ENCODE measurements around the gene CACNG3.
A peak's percentile ranks its signal among the peaks of the same experiment; 100 is the strongest.

CACNG3 gene

DNA sequence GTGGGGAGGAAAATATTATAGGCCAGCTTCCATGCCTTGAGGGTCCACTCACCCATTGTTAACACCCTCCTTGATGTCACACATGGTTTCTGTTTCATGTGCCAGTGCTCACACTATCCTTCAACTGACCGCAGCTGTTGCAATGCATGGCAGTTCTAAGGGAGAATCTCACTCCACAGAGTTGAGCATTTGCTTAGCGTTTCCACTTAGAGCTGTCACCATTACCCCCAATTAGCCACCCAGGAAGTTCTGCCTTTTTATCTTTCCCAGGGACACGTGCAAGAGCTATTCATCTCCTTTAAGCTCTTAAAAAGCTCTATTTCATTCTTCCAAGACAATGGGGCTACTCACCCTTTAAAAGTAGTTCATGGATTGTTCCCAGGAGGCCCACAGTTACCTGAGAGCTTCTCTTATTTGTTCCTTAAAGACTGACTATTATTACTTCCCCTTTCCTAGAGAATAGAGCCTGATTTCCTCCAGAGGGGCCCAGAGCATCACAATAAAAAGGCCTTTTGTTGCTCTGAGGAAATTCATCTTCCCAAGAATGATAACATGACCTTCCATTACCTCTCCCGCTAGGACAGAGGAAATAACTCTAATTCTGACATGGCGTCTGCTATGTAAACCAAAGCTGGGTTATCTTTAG lies 126.8 kb downstream of the CACNG3 start:
- no peaks in the 10 kb centered on the region for H4K20me1 ChIP-seq

GRCh38 chr16:24394341-24394740 lies 138.2 kb downstream of the CACNG3 start:
- Histone ChIP-seq H3K36me3 (no peaks in the 10 kb centered on the region), H3K4me2 (no peak overlapping the region), H4K20me1 (no peaks in the 10 kb centered on the region), H3K27ac (no peak overlapping the region), H3K9ac (no peak overlapping the region), H3K4me1 (peaks cover 0 to 8% (median 3%) of the 10 kb centered on the region in 10 experiments; a peak in 6 of 20 replicates), H3K9me3 (replicated peaks in 1 of 11) (0 out of 22 replicates have a peak, but pooled peaks cover 0 to 2% (median 0%) of the 10 kb centered on the region in 11 experiments), H3K4me3 (no peak overlapping the region), H3K27me3 (no peaks in the 10 kb centered on the region)
- no peak for TF ChIP-seq Cebpa-rat (IDR thresholded peaks at IDR 0.05)

More for the DNA sequence above, 126.8 kb downstream of the CACNG3 start:
- no peaks in the 10 kb centered on the region for H3K36me3 ChIP-seq
- H3K4me2 ChIP-seq = no peak overlapping the region
- H3K4me1 ChIP-seq = no peaks in the 10 kb centered on the region
- H3K9me3 ChIP-seq (replicated peaks in 1 of 11) = peaks cover 49 to 55% (median 51%) of the 10 kb centered on the region in 11 experiments
- TF ChIP-seq Cebpa-rat (IDR thresholded peaks at IDR 0.05) = no peak
- 0 out of 22 replicates have a peak, but pooled peaks cover 0 to 3% (median 0%) of the 10 kb centered on the region in 11 experiments for H3K27me3 ChIP-seq
- no peak overlapping the region for H3K27ac ChIP-seq
- no peak overlapping the region for H3K9ac ChIP-seq
- H3K4me3 ChIP-seq = no peak overlapping the region

GRCh38 chr16:24396350-24397271 lies 140.5 kb downstream of the CACNG3 start:
- Histone ChIP-seq H4K20me1 (no peaks in the 10 kb centered on the region), H3K9ac (no peak overlapping the region), H3K27me3 (no peaks in the 10 kb centered on the region), H3K9me3 (replicated peaks in 1 of 11) (peaks cover 0 to 5% (median 0%) of the 10 kb centered on the region in 11 experiments; a peak in 1 of 22 replicates), H3K4me1 (peaks cover 0 to 8% (median 3%) of the 10 kb centered on the region in 10 experiments; a peak in 6 of 20 replicates), H3K4me2 (peak overlapping the region in 8 of 11 experiments; percentile 1 to 60 (median 26); a peak in 8 of 22 replicates), H3K36me3 (no peaks in the 10 kb centered on the region), H3K4me3 (no peak overlapping the region), H3K27ac (no peak overlapping the region)
- no peak for TF ChIP-seq Cebpa-rat (IDR thresholded peaks at IDR 0.05)

GRCh38 chr16:24409045-24409444 lies 152.9 kb downstream of the CACNG3 start:
- no peaks in the 10 kb centered on the region for H3K27me3 ChIP-seq
- no peaks in the 10 kb centered on the region for H3K36me3 ChIP-seq
- no peak for TF ChIP-seq Cebpa-rat (IDR thresholded peaks at IDR 0.05)
- H3K27ac ChIP-seq = no peak overlapping the region
- no peak overlapping the region for H3K9ac ChIP-seq
- no peak overlapping the region for H3K4me3 ChIP-seq
- no peaks in the 10 kb centered on the region for H3K4me1 ChIP-seq
- no peak overlapping the region for H3K4me2 ChIP-seq
- H4K20me1 ChIP-seq = no peaks in the 10 kb centered on the region
- H3K9me3 ChIP-seq (replicated peaks in 1 of 11) = peaks cover 1 to 11% (median 6%) of the 10 kb centered on the region in 11 experiments; a peak in 14 of 22 replicates
